NCI-H2029 treated with DMSO at 0.1 percent for 48 hours (cell line): ENCODE data around the gene FAM111A.
A peak's percentile ranks its signal among the peaks of the same experiment; 100 is the strongest.

Experiments
- DNase-seq: peaks from one replicate; lab custom pipeline; 2025; lab: John Stamatoyannopoulos, UW

Gene FAM111A

GRCh38 chr11:59180168-59180776 lies 37.6 kb downstream of the FAM111A start:
- no peak for DNase-seq

- no peak for DNase-seq
Observed at GRCh38 chr11:59180907-59181306, 38.3 kb downstream of the FAM111A start.

- no peak for DNase-seq
Observed at GRCh38 chr11:59181746-59182456, 39.2 kb downstream of the FAM111A start.

DNA sequence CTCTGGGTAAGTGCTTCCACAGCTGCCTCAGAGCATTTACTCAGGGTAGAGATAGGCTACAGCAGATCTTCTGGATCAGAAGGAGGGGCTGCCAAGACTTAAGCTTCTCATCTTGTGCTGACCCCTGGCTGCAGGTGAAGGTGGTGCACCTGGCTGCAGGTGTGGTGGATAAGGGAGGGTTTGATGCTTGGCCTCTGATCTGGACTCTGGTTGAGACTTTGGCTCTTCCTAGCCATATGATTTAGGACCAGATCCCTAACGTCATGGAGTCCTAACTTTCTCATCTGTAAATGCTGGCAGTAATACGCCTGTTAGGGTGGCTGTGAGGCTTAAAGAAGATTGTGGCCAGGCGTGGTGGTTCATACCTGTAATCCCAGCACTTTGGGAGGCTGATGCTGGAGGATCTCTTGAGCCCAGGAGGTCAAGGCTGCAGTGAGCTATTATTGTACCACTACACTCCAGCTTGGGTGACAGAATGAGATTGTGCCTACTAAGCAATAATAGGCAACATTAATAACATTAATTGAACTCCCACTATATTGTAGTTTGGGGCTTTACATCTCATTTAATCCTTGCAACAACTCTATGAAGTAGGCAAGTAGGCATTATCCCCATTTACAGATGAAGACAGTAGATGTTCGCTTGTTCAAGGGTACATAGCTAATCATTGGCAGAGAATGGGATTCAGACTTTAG lies 39.9 kb downstream of the FAM111A start:
- DNase-seq, result no peak

- DNase-seq, result no peak
Observed at GRCh38 chr11:59183771-59184170, 41.1 kb downstream of the FAM111A start.

DNA sequence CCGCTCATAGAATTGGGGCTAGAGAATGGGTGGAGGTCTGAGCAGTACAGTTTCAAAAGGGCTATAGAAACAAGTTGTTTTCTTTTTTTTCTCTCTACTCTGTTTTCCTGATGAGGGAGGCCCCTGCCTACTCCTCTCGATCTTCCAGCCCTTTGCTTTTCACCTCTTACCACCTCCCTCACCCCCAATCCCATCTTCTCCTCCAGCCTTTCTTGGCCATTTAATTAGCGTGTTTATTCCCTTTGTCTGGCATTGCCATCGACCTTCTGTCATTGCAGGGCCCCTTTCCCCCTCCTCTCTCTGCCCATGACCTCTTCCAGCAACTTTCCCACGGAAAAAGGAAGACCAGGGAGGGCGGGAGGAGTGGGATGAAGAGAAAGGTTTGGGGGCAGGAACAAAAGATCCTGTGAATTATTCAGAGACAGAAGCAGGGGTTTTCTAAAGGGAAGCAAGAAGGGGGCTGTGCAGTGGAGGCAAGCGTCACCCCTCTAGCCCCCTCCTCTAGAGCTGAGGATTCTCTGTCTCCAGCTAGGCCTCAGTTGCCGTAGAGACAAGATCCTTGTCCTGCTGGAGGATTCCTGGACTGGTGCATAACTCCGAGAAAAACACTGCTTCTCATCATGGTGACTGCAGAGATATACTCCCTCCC lies 42.2 kb downstream of the FAM111A start:
- no peak for DNase-seq

DNA sequence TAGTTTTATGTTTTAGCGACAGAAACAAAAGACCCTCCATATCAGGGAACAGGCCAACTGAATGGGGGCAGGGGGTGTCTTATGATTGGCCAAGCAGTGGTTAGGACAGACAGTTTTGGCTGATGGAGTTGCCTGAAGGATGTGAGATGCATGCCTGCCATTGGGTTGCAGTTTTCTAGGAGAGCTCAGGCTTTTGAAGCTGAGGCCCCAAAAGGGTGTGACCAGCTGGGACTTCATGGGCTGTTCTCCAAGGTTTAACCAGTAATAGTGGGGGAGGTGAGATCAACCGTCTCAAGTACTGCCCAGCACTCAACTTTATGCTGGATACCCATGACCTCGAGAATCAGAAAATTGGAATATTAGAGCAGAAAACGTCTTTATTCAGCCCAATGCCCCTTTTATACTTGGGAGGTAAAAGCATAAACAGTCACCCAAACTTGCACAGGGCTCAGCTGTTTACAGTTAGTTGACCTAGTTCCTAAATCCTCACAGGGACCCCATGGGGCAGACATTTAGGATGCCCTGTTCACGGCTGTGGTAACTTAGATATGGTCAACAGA lies 42.8 kb downstream of the FAM111A start:
- no peak for DNase-seq

DNA sequence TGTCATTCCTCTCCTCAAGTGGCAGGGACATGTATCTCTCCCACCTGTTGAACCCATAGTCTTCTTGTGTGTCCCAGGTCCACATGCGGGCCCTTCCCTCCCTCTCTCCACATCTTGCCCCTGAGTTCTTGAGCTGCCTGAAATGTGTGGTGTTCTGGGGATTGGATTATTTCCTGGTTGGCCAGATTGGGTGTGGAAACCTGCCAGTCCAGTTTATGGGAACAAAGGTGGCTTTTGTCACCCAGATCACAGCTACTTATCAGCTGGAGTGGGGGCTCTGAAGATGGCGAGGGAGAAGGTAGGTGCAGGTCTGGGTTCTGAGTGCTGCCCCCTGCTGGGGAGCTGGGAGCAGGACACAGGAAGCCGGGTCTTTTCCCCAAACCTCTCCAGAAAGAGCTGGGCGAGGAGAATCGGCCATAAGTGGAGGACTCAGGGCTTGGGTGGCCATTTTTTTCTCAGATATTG lies 43.5 kb downstream of the FAM111A start:
- DNase-seq, result peak; percentile 14

DNA sequence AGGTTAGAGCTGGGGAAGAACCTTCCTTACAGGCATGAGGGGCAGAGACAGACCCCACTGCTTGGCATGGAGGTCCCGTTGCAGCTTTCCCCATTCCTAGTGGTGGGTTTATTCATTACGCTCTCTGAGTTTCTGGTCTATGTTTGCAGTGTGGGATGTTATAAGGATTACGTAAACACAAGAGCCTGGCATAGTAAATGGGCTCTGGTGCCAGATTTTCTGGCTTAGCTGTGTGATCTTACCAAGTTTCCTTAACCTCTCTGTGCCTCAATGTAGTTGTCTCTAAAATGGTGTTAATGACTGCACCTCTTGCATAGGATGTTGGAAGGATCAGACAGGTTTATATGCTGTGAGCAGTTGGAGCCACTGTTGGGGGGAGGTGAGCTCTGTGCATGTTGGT lies 44.4 kb downstream of the FAM111A start:
- no peak for DNase-seq

- no peak for DNase-seq
Observed at GRCh38 chr11:59187587-59187986, 44.9 kb downstream of the FAM111A start.

GRCh38 chr11:59188954-59189353 lies 46.3 kb downstream of the FAM111A start:
- no peak for DNase-seq

DNA sequence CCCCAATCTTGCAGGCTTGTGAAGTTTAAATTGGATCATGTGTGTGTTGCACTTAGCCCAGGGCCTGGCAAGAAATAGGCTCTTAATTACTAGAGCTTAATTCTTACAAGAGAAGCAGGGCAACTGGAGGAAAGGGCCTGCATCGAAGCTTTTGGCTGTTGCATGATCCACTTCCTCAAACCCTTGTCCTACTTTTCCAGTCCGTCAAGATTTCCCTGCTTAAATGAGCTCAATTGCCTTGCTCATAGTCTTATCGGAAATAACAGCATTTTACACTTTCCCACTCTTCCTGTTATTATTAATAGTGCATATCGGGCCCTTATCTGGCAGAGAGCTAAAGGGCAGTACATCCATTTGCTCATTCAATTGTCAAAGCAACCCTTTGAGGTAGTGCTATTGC lies 47.3 kb downstream of the FAM111A start:
- DNase-seq, result no peak

DNA sequence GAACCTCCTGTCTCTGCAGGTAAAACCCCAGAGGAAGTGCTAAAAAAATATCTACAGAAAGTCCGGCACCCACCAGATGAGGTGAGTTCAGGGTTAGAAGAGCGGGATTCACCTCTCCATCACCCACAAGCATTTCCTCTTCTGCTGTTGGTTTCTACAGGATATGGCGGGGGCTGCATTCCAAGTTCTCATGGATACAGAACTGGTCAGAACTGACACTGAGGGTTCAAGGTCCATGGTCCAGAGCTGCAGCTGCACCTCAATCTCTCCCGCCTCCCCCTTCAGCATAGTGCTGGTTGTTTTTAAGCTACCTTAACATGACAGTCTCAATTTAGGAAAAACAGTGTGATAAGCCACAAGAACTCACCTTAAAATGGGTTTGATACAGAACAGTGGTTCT lies 48.4 kb downstream of the FAM111A start:
- DNase-seq, result no peak

- no peak for DNase-seq
Observed at GRCh38 chr11:59191890-59192289, 49.2 kb downstream of the FAM111A start.

DNA sequence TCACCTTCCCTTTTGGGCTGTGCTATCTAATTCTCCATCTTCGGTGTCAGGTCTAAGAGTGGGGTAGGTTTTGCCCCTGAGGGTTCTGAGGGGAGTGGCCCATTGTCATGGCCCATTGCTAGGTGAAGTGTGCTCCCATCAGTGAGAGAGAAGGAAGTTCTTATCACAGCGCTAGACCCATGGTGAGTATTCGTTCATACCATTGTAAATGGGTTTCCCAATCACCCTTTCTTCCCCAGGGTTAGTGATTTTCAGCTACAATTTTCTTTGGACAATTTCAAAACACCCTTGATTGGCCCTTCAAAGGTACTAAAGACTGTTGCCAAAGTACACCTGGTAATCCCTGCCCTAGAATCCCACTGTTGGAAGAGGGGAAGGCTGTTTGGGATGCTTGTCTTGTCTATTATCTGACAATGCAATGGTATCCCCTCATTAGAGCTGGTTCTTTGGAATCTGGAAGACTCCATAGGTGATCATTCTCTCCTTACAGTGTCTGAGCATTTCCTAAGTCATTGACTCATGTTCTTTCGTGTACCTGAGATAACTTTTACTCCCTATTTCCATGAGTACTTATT lies 49.9 kb downstream of the FAM111A start:
- no peak for DNase-seq

- no peak for DNase-seq
Observed at GRCh38 chr11:59193587-59194130, 51.0 kb downstream of the FAM111A start.

DNA sequence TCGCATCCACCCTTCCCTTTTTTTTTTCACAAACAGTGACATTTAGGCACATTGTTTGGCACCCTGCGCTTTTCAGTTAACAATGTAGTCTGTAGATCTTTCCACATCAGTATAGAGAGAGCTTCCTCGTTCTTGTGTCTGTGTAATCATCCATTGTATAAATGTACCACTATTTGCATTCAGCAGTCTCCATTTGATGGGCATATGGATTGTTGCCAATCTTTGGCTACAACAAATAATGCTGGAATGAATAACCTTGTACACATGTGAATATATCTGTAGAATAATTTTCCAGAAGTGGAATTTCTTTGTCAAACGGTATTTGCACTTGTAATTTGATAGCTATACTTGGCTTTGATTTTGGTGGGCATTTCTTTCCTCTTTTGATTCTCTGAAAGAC lies 52.9 kb downstream of the FAM111A start:
- peak; percentile 90 for DNase-seq

- DNase-seq, result no peak
Observed at GRCh38 chr11:59196777-59197176, 54.1 kb downstream of the FAM111A start.

DNA sequence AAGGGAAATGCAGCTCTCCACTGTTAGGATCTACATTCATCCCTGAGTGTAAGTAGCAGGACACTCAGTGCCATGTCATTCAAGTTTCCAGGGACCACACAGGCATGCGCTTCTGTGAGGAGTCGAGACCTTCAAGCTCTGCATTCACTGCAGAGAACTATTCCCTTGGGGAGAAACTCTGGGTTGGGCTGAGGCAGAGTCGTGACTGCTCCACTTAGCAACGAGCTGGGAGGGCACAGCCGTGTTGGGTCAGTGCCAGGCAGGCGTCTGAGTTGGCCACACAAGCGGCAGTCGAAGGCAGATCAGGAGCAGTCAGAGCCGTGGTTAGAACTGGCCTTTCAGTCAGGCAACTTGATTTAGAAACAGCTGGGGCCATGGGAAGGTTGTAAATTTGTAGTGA lies 55.3 kb downstream of the FAM111A start:
- DNase-seq, result peak; percentile 43

DNA sequence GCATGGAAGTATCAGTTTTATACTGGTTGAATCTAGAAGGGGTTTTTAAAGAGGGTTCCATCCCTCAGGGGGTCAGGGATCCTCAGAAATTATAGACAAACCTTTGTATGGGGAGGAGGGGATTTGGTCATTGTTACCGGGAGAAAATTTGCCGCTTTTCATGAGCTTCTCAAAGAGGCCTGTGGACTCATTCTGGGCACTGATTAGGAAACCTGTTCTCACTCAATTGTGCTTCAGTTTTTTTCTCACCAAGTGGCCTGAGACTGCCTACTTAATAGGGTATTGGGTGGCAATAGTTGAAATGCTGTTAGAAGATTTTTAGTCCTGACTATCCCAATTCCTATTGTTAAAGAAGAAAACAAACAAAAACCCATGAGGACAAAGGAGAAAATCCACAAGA lies 56.1 kb downstream of the FAM111A start:
- no peak for DNase-seq

DNA sequence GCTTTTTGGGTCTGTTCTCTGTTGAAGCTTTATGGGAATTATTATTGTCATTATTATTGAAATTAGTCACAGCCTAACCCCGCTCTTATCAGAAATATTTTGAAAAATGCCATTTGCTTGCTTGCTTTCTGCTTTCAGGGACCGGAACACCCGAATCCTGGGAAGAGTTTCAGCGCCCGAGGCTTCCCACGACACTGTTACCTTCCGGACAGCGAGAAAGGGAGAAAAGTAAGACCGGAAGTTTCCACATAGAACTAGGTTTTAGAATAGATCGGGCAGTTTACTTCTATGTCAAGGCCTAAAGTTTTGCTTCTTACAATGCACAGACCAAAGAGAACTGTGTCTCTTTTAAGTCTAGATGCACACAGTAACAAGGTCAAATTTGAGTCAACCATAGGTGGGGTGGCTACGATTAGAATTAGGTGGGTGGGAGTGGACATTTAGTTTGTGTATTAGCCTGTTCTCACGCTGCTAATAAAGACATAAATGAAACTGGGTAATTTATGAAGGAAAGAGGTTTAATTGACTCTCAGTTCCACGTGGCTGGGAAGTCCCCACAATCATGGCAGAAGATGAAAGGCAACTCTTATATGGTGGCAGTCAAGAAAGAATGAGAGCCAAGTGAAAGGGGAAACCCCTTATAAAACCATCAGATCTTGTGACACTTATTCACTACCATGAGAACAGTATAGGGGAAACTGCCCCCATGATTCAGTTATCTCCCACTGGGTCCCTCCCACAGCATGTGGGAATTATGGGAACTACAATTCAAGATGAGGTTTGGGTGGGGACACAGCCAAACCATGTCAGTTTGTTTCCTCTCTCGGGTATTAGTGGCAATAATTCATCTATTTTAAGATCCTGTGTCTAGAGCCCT lies 57.1 kb downstream of the FAM111A start:
- DNase-seq, result no peak
